DMS 273 treated with DMSO at 0.1 percent for 48 hours (cell line): ENCODE results near the gene JPH2.
"Not testable (repeated sequence)": the region's sequence is repeated elsewhere in the genome, so short reads cannot be mapped to it uniquely, and the experiment has no call there.

Source experiments
- DNase-seq: peaks from one replicate; lab custom pipeline; 2025; lab: John Stamatoyannopoulos, UW

Gene JPH2

GRCh38 chr20:44211177-44212039 lies 24.4 kb upstream of the JPH2 start:
- DNase-seq, result no peak

GRCh38 chr20:44210406-44211176 lies 23.6 kb upstream of the JPH2 start, which contains the start of gene OSER1:
OSER1 (minus strand) TSS chr20:44210771; CDS start chr20:44206957, 3,814 bp downstream.
- peak; percentile 95 for DNase-seq

GRCh38 chr20:44209686-44210405 lies 22.9 kb upstream of the JPH2 start:
- DNase-seq, result no peak

- no peak for DNase-seq
Measured at GRCh38 chr20:44208770-44209169, 21.8 kb upstream of the JPH2 start.

- DNase-seq, result no peak
Measured at GRCh38 chr20:44208165-44208564, 21.2 kb upstream of the JPH2 start.

- DNase-seq, result no peak
Measured at GRCh38 chr20:44207126-44207723, 20.2 kb upstream of the JPH2 start.

GRCh38 chr20:44206132-44206531 lies 19.1 kb upstream of the JPH2 start:
- no peak for DNase-seq

- no peak for DNase-seq
Measured at GRCh38 chr20:44204832-44205215, 17.8 kb upstream of the JPH2 start.

GRCh38 chr20:44204156-44204831 lies 17.3 kb upstream of the JPH2 start:
- no peak for DNase-seq

- no peak for DNase-seq
Measured at GRCh38 chr20:44203161-44203560, 16.2 kb upstream of the JPH2 start.

- DNase-seq, result no peak
Measured at GRCh38 chr20:44200983-44201382, 14.0 kb upstream of the JPH2 start.

- no peak for DNase-seq
Measured at GRCh38 chr20:44200371-44200770, 13.4 kb upstream of the JPH2 start.

GRCh38 chr20:44199877-44200276 lies 12.9 kb upstream of the JPH2 start:
- DNase-seq, result no peak

- DNase-seq, result no peak
Measured at GRCh38 chr20:44198872-44199271, 11.9 kb upstream of the JPH2 start.

GRCh38 chr20:44196271-44196670 lies 9.3 kb upstream of the JPH2 start:
- DNase-seq, result no peak

- no peak for DNase-seq
Measured at GRCh38 chr20:44195605-44196004, 8.6 kb upstream of the JPH2 start.

- DNase-seq, result no peak
Measured at GRCh38 chr20:44193801-44194200, 6.8 kb upstream of the JPH2 start.

GRCh38 chr20:44191640-44192039 lies 4.7 kb upstream of the JPH2 start:
- DNase-seq, result not testable (repeated sequence)

- DNase-seq, result peak; percentile 12
Measured at GRCh38 chr20:44190197-44190852, 3.3 kb upstream of the JPH2 start.

GRCh38 chr20:44188752-44189151 lies 1.8 kb upstream of the JPH2 start:
- no peak for DNase-seq
